Measurements from ENCODE around the gene BCAS3.

BCAS3 gene

DNA sequence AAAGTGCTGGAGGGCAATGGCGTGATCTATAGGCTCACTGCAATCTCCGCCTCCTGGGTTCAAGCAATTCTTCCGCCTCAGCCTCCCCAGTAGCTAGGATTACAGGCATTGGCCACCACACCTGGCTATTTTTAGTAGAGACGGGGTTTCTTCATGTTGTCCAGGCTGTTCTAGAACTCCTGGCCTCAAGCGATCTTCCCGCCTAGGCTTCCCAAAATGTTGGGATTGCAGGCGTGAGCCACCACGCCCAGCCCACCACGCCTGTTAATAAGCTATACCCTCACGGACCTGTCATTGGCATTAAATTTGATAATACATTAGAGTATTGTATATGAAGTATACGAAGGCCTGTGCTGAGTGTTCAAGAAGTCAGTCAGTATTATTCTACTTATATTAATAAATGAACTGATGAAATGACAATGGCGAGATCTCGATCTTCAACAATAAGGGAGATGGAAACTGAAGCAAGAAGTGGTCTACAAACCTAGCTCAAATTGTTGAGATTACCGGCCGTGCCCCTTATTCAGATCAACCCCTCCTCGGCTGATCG, 818 bp upstream of the BCAS3 start:
- no peak for DNase-seq

DNA sequence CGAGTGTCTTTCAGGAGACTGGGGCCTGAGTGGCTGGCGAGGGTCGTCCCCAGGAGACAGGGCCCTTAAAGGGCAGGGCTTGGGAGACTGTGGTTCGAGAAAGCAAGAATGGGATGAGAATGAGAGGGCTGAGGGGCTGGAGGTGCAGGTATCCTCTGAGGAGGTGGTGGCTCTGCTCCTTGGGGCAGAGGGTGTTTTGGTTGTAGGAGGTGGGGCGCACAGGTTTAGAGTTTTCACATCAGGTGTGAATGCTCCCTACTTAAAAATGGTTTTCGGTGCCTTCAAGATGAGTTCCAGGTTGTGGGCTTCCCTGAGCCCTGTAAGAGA, 430 bp downstream of the BCAS3 start:
- peak in 1 of 2 donors; percentile 4 for DNase-seq

DNA sequence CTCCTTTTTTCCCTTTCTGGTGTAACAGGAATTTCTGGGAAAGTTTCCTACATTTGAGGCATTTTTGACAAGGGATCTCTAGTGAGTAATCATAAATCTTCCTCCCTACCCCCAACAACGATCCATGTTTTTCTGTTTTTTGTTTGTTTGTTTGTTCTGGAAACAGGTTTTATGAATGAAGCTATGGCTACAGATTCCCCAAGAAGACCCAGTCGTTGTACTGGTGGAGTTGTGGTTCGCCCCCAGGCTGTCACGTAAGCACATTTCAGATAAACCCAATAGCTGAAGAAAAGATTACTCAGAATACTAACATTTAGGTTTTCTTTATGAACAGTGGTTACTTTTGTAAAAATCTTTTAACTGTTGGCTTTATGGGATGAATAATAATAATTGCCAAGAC, 1.6 kb downstream of the BCAS3 start:
- no peak for DNase-seq

DNA sequence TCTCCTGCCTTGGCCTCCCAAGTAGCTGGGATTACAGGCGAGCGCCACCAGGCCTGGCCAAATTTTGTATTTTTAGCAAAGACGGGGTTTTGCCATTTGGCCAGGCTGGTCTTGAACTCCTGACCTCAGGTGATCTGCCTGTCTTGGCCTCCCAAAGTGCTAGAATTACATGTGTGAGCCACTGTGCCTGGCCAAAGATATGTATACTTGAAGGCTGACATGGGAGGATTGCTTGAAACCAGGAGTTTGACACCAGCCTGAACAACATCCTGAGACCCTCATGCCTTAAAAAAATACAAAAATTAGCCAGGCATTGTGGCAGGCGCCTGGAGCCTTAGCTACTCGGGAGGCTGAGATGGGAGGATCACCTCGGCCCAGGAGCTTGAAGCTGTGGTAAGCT, 3.1 kb downstream of the BCAS3 start:
- DNase-seq, result no peak

DNA sequence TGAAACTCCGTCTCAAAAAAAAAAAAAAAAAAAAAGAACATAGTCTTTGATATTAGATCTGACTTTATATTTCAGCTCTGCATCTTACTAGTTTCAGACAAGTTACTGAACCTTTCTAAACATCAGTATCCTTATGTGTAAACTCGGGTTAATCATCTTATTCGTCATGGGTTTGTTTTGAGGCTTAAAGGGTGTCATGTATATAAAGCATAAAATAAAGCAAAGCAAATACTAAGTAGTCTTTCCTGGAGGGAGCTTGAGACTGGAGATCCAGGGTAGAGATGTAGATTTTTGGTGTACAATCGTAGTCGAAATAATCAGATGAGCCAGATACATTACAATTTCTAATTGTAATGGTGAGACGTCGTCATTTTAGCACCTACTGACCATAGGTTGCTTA, 7.8 kb downstream of the BCAS3 start:
- DNase-seq, result no peak

DNA sequence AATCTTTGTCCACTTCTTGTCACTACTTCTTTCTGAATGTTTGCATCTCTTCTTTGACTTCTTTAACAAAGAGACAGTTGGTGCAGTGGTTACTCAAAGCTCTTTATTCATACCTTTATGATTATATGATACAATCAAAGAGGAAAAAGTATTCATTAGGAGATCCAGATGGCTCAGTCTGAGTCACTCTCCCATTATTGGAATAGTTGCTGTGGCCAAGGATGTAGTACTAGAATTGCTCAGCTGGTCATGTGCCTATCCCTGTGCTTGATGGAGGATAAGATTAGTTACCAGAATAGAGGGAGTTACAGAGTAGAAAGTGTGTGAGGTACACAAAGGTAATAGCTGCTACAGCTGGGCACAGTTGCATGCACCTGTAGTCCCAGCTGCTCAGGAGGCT, 18.3 kb downstream of the BCAS3 start:
- no peak for DNase-seq

DNA sequence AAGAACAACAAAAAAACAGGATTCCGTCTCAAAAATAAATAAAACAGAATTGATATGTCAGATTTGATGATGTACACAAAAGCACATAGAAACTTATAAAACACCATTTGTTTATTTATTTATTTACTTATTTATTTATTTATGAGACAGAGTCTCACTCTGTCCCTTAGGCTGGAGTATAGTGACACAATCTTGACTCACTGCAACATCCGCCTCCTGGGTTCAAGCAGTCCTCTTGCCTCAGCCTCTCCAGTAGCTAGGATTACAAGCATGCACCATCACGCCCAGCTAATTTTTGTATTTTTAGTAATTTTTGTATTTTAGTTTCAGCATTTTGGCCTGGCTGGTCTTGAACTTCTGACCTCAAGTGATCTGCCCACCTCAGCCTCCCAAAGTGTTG, 21.4 kb downstream of the BCAS3 start:
- no peak for DNase-seq

DNA sequence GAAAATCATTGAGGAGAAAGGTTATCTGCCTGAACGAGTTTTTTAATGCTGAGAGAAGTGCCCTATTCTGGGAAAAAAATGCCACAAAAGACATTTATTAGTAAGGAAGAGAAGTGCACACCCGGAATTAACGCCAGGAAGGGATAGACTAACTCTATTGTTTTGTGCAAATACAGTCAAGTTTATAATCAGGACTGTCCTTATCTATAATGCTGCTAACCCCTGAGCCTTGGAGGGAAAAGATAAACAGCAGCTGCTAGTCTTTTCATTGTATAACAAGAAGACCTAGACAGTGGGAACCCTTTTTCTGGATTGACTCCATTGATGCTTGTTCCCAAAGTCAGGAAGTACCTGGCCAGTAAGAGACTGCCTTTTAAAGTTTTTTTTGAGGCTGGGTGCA, 26.5 kb downstream of the BCAS3 start:
- no peak for DNase-seq

DNA sequence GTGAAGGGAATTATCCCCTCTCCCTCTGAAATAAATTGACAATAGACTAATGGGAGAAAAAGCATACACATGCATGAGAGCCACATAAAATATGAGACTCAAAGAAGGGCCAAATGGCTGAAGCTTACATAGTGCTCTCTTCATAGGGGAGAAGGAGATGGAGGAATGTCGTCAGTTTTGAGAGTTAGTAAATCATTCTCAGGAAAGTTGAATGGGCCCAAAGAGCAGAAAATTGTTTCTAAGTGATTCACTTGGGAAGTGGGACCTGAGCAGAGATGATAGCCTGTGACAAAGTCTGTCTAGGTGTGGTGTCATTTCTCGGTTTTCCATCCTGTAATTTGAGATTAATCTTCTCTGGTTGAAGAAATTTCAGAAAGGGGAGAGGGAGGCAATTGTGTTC, 35.0 kb downstream of the BCAS3 start:
- no peak for DNase-seq

DNA sequence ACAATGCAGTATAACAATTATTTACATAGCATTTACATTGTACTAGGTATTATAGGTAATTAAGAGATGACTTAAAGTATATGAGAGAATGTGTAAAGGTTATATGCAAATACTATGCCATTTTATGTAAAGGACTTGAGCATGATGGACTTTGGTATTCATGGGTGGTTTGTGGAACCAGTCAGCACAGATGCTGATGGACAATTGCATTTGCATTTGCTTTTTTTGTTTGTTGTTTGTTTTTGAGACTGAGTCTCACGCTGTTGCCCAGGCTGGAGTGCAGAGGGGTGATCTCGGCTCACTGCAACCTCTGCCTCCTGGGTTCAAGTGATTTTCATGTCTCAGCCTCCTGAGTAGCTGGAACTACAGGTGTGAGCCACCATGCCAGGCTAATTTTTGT, 36.0 kb downstream of the BCAS3 start:
- DNase-seq, result no peak

DNA sequence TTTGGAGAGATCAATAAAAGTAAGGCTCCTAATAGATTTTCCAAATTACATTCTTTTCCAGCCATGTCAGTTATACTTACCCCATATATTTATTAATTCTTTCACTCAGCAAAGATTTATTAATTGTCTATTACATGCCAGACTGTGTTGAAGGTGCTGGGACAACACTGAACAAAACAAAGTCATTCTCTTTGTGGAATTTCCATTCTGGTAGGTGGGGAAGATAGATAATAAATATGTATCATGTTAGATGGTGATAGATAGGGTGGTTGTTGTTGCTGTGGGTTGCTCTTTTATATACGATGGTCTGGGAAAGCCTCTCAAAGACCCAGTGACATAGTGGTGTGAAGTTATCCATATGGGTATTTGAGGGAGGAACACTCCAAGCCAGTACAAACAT, 39.1 kb downstream of the BCAS3 start:
- DNase-seq, result no peak

DNA sequence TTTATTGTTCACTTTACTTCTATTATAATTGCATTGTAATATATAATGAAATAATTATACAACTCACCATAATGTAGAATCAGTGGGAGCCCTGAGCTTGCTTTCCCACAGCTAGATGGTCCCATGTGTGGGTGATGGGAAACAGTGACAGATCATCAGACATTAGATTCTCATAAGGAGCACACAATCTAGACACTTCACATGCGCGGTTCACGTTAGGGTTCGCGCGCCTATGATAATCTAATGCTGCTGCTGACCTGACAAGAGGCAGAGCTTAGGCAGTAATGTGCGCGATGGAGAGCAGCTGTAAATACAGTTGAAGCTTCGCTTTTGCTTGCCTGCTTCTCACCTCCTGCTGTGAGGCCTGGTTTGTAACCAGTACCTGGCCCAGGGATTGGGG, 40.2 kb downstream of the BCAS3 start:
- DNase-seq, result no peak

DNA sequence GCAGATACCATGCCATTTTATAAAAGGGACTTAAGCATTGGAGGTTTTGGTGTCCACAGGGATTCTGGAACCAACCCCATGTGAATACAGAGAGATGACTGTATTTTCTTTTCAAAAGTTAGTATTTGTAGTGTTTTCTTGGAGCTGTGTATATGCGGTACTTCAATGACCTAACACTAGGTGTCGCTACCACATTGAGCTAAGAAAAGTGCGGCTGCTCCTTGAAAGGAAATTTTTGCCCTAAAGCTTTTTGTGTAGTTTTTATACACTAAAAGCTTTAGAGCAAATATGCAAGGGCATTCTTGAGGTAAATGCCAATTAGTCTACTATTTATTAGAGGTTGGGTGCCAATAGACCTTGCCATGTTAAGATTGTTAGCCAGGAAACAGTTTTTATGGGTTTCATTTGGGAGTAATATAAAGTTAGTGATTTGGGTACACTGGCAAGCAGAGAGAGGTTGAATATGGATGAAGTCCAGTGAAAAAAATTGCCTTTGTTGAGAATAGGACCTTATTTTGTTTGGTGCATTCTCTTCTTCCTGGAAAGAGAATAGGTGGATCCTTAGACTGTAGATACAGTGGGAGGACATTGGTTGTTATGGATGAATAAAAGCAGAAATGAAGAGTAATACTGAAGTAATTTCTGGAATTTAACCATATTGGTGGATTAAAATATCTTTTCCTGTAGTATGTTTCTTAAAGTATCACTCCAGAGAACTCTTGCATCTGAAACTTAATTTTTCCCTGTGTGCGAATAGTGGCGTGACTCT, 43.3 kb downstream of the BCAS3 start:
- DNase-seq, result peak; percentile 4 to 56

DNA sequence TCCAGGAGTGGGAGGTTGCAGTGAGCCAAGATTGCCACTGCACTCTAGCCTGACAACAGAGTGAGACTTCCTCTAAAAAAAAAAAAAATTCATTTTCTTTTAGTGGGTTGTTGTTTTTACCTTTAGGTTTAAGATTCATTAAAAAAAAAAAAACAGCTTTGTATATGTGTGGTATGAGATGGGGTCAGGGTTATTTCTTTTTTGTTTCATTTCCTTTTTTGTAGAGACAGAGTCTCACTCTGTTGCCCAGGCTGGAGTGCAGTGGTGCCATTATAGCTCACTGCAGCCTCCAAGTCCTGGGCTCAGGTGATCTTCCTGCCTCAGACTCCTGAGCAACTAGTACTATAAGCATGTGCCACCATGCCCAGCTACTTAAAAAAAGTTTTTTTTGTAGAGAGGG, 47.0 kb downstream of the BCAS3 start:
- DNase-seq, result no peak

DNA sequence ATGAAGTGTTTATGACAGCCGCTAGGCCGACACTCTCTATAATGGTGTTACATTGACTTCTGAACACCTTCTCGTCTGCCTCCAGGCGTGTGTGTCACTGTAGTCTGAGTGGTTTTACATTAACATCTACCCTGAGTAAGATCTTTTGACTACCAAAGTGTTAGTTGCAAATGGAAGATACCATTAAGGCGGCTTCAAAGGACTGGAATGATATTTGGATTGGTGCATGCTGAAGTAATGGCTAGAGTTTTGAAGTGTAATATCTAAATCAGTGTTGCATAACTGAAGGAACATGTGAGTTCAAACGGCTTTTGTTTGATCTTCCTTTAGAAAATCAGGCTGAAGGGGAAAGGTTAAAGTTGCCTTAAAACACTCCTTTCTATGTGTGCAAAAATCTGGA, 52.2 kb downstream of the BCAS3 start:
- no peak for DNase-seq

DNA sequence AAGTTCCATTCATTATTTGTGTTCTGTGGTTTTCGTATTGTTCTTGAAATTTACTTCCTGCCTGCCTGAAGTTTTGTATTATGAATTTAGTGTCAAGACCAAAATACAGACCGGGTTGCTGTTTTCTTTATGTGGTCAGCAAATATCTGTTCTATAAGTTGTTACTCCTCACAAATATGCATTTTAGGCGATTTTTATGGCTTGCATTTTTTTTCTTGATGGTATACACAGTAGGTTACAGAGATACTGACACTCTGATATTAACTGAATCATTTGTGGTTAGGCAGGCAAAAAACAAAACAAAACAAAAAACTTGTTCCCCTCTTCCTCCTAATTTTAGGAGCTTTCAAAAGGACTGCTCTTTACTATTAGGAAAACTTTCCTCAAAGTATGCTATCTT, 52.6 kb downstream of the BCAS3 start:
- no peak for DNase-seq

DNA sequence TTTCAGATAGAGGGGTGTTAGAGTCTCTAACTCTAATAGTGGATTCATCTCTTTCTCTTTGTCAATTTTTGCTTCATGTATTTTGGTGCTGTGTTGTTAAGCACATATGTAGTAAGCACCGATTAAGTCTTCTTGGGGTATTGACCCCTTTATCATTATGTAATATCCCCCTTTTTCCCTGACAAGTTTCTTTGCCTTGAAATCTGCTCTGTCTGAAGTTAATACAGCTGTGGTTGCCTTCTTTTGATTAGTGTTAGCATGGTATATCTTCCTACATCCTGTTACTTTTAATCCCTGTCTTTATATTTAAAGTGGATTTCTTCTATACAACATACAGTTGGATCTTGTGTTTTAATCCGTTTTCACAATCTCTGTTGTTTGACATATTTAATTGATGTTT, 60.6 kb downstream of the BCAS3 start:
- DNase-seq, result no peak

DNA sequence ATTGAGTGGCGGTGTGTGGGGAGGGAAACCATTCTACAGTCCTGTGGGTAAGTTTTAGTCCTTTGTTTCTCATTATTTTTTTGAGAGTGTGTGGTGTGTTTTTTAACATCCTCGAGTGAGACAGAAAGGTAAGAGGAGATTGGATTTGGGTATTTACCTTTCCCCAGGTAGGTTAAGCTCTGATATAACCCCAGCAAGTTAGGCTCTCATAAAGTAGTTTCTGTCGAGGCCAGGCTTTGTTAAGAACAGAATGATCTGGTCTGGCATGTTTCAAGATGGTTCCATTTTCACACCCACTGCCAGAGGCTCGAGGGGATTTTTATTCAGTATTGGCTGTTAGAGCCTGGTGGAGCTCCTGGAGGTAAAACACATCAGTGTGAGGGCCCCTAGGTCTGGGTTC, 62.9 kb downstream of the BCAS3 start:
- DNase-seq, result no peak

DNA sequence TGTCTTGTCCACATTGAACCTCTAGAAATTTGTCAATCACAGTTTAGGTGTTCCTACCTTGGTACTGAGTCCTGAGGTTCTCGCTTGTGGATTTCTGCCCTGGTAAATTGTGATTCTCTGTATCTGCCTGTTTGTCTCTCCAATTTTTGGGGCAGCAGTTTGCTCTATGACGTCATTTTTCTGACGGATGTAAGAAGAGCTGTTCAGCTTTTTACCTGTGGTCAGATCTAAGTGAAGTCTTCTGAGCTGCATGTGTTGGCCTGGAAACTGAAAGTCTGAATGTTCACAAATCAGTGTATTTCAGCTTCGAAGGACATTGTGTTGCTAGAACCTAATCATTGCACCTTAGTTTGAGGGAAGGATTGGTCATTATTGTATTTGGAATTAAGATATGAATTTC, 63.4 kb downstream of the BCAS3 start:
- no peak for DNase-seq

DNA sequence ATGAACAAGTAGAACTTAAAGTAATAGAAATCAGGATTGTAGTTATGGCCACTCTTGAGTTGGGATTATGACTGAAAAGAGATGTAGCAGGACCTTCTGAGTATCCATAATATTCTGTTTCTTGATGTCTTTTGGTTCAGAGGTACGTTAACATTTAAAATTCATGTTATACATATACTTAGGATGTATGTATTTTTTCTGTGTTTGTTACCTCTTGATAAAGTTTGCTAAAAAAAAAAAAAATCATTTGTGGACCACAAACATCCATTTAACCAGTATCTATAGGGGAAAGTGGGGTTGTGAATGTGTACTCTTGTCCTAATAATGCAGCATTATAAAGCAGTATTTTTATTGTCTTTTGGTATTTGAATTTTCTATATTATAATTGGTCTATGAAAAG, 65.6 kb downstream of the BCAS3 start:
- no peak for DNase-seq

DNA sequence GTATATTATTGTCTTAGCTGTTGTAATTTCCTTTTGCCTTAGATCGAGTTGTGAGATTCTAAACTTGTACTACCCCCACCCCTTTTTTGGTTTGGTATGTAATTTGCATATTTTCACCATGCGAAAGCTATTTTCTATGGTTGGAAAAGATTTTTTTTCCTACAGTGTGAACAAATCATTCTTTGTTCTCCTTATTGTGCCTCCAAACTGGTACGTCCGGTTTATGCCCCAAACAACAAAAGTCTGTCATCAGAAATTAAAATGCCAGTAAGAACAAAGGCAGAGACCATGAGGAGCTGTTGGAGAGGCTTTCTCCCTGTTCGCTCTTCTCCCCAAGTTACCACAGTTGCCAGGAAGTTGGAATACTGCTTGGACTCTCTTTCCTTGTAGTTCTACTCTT, 66.1 kb downstream of the BCAS3 start:
- DNase-seq, result no peak

DNA sequence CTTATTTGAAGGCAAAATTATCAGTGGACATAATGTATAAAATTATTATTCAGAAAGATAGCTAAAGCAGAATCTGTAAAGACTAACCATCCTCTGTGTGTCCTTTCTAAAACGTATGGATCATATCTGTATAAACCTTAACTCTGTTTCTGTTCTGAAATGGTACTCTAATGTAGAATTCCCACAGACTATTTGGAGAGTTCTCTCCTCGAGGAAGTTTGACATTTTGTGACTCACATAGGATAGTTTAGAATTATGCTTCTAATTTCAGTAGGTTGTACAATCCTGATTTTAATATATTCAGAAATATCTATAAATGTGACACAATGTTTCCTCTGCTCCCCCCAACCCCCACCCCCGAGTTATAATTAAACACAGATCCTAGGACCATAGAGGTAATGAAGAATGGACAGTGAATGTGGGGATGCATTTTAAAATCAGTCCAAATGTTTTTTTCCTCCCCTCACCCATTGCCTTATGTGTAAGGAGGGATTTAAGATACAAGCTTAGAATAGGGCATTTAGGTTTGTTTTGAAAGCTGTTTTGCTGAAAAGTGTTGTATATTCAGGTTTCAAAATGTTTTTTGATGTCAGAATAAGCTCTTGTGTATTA, 66.8 kb downstream of the BCAS3 start:
- DNase-seq, result no peak

DNA sequence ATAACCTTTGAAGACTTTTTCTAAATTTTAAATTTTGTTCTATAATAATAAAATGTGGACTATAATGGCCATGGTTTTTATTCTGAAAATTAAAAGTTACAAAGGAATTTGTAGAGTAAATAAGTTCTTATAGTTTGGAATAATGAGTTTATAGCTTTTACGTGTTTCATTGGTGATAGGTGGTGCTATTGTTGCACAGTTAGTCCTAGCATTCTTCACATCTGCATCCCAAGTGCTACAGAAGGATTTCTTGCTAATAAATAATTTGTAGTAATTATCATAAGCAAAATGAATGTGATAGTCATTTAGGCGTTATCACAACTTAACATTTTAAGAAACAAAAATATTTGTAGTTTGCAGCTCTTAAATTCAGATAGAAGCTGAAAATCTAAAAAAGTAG, 67.9 kb downstream of the BCAS3 start:
- DNase-seq, result no peak

DNA sequence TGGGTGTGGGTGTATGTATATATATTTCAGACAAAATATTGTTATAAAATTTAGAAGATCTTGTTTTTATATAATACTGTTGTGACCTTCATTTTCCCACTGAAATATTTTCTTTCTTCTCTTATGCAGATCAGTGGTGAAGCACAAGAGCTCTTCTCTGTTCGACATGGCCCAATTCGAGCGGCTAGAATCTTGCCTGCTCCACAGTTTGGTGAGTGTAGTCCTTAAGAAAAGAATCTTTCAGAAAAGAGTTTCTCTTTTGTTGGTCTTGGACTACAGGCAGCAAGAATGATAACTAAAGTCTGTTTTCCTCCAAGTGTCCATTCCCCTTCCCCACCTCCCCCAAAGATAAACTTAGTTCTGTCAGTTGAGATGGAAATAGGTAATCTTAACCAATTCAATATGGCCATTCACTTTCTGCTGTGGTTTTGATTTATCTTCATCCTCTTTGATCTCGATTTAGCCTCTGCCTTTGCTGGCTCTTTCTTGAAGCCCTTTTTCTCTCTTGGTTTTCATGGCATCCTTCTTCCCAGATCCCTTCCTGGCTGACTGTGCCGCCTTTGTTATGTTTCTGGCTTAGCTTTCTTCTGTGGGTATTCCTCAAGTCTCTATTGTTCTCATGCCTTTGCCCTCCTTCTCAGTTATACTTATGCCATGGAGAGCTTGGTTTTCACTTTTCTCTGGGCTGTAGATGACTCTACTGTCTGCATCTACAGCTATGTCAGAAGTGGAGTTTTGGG, 69.6 kb downstream of the BCAS3 start:
- no peak for DNase-seq

Data from CD4-positive, alpha-beta T cell treated with Interleukin-1 beta for 1 hour (primary cell).